MG63 (cell line): ENCODE measurements around the gene BIRC6. TPM values are rescaled to one million over a fixed set of nuclear protein-coding genes. Genes with fewer than 3 reads are reported as not detected.

Experiments used
- DNase-seq: peaks from one replicate; pipeline ENCODE4 v3.0.0-alpha.2; 2020
- H3K27me3 ChIP-seq: fragments of 250-450 bp; sonication (Bioruptor Pico); 2 replicates; pipeline ENCODE4 v1.5.1; 2020; ENCODE audit warnings: mild to moderate bottlenecking, moderate library complexity
- H3K36me3 ChIP-seq: fragments of 250-450 bp; sonication (Bioruptor Pico); 2 replicates; pipeline ENCODE4 v1.5.1; 2020; ENCODE audit warnings: mild to moderate bottlenecking, moderate library complexity
- H3K4me3 ChIP-seq: fragments of 250-450 bp; sonication (Bioruptor Pico); 2 replicates; pipeline ENCODE4 v1.5.1; 2020; ENCODE audit warnings: mild to moderate bottlenecking, moderate library complexity
- H3K9me3 ChIP-seq: fragments of 250-450 bp; sonication (Bioruptor Pico); 2 replicates; pipeline ENCODE4 v1.5.1; 2020; ENCODE audit warnings: mild to moderate bottlenecking, moderate library complexity
- total RNA-seq: library from RNA; depleted of rRNA; stranded (reverse); fragments of >200 nt; shearing (Covaris generic); gene quantifications from 2 replicates; pipeline ENCODE4 v1.2.3, GENCODE V29; 2014; ENCODE audit warnings: low replicate concordance

BIRC6 gene
- total RNA-seq, 1 experiment from 2014 or later: 27.5 TPM

DNA sequence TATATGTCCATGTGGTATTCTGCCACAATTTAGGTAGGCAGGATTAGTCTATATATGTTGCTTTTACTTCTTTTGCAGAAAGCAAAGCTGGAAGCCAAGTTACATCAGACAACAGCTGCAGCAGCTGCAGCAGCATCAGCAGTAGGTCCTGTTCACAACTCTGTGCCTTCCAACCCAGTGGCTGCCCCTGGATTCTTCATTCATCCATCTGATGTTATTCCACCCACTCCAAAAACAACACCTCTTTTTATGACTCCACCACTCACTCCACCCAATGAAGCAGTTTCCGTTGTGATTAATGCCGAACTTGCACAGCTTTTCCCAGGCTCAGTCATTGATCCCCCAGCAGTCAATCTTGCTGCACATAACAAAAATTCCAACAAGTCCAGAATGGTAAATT lies 107.6 kb downstream of the BIRC6 start:
- H3K27me3 ChIP-seq: no peaks in the 10 kb centered on the region
- peaks cover 64% of the 10 kb centered on the region for H3K36me3 ChIP-seq
- no peak overlapping the region for H3K4me3 ChIP-seq
- DNase-seq: no peak
- H3K9me3 ChIP-seq: no peaks in the 10 kb centered on the region

DNA sequence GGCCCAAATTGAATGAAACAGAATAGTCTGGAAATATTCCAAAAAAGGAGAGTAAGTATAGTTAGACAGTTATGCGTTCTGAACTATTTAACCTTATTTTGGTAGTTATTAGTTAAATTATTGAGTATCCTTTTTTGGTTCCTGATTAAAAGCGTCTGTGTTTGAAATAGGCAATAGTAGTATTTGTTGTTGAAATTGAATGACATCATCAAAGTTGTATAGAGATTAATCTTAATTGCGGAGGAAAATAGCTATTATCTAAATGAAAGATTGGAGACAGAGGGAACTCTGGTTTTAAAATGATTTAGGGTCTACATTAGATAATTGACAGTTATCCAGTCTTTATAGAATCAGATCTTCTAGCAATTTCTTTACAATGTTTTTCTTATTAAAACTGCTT lies 115.8 kb downstream of the BIRC6 start:
- DNase-seq: no peak
- Histone ChIP-seq H3K36me3 (peaks cover 51% of the 10 kb centered on the region), H3K27me3 (no peaks in the 10 kb centered on the region), H3K9me3 (no peaks in the 10 kb centered on the region), H3K4me3 (no peak overlapping the region)

DNA sequence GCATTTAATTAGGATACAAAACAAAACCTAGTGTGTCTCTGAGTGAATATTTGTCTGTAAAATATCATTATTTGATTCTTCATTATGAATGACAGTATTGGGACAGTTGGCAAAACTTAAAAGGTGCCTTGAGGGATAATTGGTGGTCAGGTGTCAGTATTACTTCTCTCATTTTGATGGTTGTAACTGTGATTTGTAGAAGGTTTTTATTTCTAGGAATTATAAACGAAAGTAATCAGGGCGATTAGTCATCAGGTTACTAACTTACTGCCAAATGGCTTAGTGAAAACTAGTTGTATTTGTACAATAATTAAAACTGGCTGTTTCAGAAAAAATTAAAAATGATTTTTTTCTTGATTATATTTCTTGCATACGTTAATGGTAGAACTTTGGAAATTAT lies 117.6 kb downstream of the BIRC6 start:
- Histone ChIP-seq H3K9me3 (no peaks in the 10 kb centered on the region), H3K4me3 (no peak overlapping the region), H3K36me3 (peaks cover 37% of the 10 kb centered on the region), H3K27me3 (no peaks in the 10 kb centered on the region)
- no peak for DNase-seq

DNA sequence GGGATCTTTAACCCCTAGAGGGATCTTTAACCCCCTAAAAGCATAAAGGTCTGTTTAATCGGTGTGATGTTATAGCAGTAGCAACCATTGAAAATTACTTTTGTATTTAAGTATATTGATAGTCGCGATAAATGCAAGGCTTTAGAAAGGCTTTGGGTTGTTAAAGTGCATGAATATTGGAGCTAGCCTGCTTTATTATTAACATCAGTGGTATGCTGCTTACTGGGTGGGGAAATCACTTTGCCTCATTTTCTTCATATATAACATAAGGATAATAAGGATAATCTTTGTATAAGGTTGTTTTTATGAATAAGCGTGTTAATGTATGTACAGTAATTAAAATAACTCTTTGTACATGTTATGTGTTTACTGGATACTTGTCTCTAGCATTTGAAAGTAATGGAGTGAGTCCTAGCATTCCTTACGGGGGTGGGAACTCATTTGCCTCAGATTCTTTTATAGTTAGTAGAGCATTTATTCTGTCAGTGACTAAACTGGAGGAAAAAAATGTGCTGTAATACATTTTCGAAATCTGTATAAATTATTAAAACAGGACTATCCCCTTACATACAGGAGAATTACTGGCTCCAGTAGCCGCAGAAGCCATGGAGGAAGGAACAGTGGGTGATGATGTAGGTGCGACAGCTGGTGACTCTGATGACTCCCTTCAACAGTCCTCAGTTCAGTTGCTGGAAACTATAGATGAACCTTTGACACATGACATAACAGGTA lies 122.2 kb downstream of the BIRC6 start:
- no peak for DNase-seq
- Histone ChIP-seq H3K27me3 (no peaks in the 10 kb centered on the region), H3K9me3 (no peaks in the 10 kb centered on the region), H3K4me3 (no peak overlapping the region), H3K36me3 (peaks cover 41% of the 10 kb centered on the region)

DNA sequence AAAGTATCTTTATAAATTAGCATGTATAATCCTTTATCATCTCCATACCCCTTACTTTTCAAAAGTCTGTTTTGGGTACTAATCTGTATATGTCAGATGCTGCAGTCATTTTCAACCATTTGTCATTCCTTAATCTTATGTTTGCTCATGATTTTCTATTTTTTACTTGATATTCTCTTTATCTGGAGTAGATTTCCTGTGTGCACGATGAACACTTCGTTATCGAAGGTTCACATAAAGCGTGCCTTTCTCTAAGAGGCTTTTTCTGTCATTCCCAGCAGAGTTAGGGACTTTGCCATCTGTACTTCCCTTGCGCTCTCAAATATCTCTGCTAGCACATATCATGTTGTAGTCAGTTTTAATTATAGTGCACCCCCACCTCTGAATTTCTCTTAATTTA lies 123.2 kb downstream of the BIRC6 start:
- Histone ChIP-seq H3K27me3 (no peaks in the 10 kb centered on the region), H3K9me3 (no peaks in the 10 kb centered on the region), H3K4me3 (no peak overlapping the region), H3K36me3 (peaks cover 41% of the 10 kb centered on the region)
- DNase-seq: no peak

DNA sequence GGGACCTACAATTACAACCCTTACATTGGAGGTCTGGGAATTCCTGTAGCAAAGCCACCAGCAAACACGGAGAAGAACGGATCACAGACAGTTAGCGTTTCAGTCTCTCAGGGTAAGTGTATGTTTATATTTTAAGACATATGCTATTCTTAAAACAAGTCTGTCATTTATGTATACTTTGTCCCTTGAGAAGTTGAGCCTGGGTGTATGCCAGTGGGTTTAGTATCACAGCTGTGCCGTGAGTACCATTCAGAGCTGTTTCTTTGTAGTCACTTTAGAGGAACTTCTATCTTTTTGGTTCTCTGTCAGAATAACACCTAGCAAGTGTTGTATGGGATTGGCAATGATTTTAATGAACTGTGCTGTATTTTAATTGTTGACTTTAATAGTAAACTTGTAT lies 125.6 kb downstream of the BIRC6 start:
- no peaks in the 10 kb centered on the region for H3K9me3 ChIP-seq
- DNase-seq: no peak
- H3K4me3 ChIP-seq: no peak overlapping the region
- H3K27me3 ChIP-seq: no peaks in the 10 kb centered on the region
- peaks cover 56% of the 10 kb centered on the region for H3K36me3 ChIP-seq

DNA sequence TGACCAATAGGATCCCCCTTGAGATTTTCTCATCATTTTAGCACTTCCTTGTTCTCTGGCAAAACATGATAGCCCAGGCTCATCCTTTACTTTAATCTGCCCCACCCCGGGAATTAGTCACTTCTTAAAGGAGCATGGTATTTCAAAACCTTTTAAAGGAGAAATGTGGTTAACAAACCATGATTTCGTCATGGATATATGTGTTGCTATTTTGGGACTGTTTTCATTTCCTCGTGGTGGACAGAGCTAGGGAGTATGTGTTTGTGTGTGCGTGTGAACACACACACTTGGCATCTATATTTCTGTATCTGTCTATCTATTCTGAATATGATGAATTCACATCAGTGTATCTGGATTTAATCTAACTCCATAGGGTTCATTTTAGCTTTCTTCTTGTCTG lies 128.1 kb downstream of the BIRC6 start:
- Histone ChIP-seq H3K4me3 (no peak overlapping the region), H3K27me3 (no peaks in the 10 kb centered on the region), H3K36me3 (peaks cover 51% of the 10 kb centered on the region), H3K9me3 (no peaks in the 10 kb centered on the region)
- DNase-seq: peak; percentile 30

DNA sequence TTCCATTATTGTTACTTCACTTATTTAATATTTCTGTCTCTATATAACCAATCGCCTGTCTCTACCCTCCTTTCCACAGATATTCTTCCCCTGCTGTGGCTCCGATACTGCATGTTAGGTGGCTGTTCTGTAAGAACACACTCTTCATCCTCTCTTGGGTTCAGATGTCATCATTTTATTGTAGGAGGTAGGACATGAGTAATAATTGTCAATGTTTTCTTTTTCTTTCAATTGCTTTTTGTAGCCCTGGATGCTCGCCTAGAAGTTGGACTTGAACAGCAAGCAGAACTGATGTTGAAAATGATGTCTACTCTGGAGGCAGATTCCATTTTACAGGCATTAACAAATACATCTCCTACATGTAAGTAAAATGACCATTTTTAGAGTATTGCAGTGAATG lies 128.6 kb downstream of the BIRC6 start:
- no peaks in the 10 kb centered on the region for H3K9me3 ChIP-seq
- no peak overlapping the region for H3K4me3 ChIP-seq
- no peak for DNase-seq
- no peaks in the 10 kb centered on the region for H3K27me3 ChIP-seq
- peaks cover 50% of the 10 kb centered on the region for H3K36me3 ChIP-seq

DNA sequence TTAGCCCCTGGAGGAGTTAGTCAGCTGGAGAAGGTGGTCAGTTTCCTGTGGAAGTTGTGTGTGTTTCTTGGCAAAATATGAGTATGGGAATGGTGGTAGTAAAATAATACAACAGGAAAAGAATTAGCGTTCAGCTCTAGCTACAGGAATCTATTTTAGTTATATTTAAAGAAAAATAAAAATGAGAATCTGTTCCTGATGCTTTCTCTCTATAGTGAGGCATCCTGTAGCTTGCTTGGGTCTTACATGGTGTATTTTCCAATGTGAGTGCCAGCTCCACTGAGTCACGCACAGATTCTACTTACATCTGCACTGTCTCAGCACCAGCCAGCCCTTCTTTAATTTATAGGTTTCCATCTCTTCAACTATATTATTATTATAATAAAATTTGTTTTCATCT lies 132.2 kb downstream of the BIRC6 start:
- Histone ChIP-seq H3K36me3 (peaks cover 48% of the 10 kb centered on the region), H3K4me3 (no peak overlapping the region), H3K27me3 (no peaks in the 10 kb centered on the region), H3K9me3 (no peaks in the 10 kb centered on the region)
- DNase-seq: no peak

DNA sequence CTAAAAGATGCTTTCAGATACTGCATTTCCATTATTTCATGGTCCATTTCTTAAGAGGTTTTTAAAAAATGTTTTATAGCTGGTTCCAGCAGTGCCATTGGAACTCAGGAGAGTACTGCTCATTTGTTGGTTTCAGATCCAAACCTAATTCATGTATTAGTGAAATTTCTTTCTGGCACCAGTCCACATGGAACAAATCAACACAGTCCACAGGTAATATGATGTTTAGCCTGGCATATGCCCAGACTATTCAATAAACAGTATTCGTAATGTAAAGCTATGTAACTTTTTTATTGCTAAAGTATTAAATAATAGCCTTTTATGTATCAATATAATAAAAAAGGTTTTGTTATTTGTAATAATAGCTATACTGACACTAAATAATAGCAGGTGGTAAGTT lies 134.5 kb downstream of the BIRC6 start:
- Histone ChIP-seq H3K36me3 (peaks cover 35% of the 10 kb centered on the region), H3K9me3 (no peaks in the 10 kb centered on the region), H3K27me3 (no peaks in the 10 kb centered on the region), H3K4me3 (no peak overlapping the region)
- no peak for DNase-seq

DNA sequence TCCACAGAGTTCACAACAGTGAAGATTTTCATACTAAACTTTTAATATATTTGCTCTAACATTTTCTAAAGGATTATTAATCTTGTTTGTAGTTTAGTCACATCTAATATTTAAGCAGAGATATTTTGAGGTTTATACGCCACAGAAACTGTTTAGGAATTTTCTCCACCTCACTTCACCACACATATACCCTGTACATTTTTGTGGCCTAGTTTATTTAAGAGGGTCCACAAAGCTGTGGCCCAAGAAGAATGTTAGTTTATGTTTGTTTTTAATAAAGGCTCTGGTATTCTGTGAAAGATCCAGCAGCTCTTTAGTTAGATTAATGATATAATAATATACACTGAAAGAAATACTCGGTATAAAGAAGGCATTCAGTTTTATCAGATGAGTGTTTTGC lies 138.3 kb downstream of the BIRC6 start:
- no peaks in the 10 kb centered on the region for H3K27me3 ChIP-seq
- H3K9me3 ChIP-seq: no peaks in the 10 kb centered on the region
- peaks cover 52% of the 10 kb centered on the region for H3K36me3 ChIP-seq
- no peak overlapping the region for H3K4me3 ChIP-seq
- DNase-seq: no peak

DNA sequence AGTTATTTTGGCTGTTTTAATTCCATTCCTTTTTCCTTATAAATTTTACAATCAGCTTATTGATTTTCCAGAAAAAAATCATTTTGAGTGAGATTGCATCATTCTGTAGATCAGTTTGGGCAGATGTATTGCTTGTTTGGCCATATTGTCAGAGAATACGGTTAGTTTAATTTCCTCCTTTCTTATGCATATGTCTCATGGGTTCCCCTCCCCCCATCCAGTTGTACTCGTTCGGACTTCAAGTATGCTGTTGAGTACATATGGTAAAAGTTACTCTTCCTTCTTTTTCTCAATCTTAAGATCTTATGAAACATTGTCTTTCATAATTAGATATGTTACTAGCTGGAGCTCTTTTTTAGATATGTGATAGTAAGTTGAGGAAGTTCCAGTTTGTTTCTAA lies 139.8 kb downstream of the BIRC6 start:
- no peak for DNase-seq
- H3K27me3 ChIP-seq: no peaks in the 10 kb centered on the region
- H3K9me3 ChIP-seq: no peaks in the 10 kb centered on the region
- peaks cover 53% of the 10 kb centered on the region for H3K36me3 ChIP-seq
- no peak overlapping the region for H3K4me3 ChIP-seq

DNA sequence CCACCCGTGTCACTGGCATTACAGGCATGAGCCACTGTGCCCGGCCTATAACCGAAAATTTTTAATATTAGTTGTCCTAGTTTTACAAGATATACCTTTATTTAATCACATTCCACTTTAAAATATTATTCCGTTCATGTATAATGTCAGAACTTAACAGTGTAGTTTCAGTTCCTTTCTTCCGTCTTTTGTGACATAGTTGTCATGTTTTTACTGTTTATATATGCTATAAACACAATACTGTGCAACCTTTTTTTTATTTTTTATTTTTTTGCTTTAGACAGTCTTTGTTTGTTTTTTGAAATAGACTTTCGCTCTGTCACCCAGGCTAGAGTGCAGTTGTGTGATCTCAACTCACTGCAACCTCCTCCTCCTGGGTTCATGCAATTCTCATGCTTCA lies 141.5 kb downstream of the BIRC6 start:
- Histone ChIP-seq H3K36me3 (peaks cover 57% of the 10 kb centered on the region), H3K9me3 (no peaks in the 10 kb centered on the region), H3K4me3 (no peak overlapping the region), H3K27me3 (no peaks in the 10 kb centered on the region)
- no peak for DNase-seq

DNA sequence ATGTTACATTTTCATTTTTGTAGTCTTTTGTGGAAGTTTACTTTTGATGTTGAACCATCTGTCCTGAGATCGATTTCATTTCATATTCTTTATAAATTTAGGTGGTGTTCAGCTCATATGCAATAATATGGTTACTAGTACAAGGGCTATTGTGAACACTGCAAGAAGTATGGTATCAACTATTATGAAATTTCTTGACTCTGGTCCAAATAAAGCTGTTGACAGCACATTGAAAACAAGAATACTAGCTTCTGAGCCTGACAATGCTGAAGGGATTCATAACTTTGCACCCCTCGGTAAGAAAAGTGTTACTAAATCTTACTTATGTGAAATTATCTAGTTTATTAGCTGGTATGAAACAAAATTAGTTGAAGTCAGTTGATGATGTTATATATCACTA lies 146.1 kb downstream of the BIRC6 start:
- Histone ChIP-seq H3K4me3 (no peak overlapping the region), H3K27me3 (no peaks in the 10 kb centered on the region), H3K9me3 (no peaks in the 10 kb centered on the region), H3K36me3 (peaks cover 60% of the 10 kb centered on the region)
- DNase-seq: no peak

DNA sequence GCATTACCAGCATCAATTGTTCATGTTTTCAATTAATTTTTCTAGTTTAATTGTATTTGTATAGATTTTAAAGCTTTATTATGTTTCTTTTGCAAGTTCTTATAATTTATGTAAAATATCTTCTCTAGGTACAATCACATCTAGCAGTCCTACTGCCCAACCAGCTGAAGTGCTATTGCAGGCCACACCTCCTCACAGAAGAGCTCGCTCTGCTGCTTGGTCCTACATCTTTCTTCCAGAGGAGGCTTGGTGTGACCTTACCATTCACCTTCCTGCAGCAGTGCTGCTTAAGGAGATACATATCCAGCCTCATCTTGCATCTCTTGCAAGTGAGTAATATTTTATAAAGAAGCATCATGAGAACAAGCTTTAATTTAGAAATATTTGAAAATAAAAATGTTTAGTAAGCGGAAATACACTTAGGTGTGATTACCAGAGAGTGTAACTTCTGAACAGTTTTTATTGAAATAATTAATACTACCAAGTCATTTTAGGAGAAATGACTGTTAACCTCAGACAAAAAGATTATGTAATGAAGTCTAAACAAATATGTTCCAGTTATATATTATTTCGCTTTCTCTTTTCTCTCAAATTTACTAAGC lies 148.2 kb downstream of the BIRC6 start:
- Histone ChIP-seq H3K9me3 (no peaks in the 10 kb centered on the region), H3K4me3 (no peak overlapping the region), H3K36me3 (peaks cover 51% of the 10 kb centered on the region), H3K27me3 (no peaks in the 10 kb centered on the region)
- DNase-seq: no peak

DNA sequence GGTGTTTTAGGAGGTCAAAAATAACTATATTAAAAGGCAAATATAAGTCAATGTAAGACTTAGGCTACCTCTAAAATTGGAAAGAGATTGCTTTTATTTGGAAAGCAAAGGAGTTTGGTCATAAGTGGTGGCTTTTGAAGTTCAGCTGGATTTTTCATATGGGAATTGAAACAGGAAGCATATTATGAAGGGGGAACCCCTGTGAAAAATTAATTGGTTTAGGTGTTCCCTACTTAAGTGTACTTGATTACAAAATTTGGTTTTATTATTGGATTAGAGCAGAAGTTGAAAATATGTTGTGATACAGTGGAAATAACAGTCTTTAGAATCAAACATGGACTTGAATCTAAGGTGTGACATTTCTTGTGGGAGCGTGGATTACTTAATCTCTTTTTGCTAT lies 149.6 kb downstream of the BIRC6 start:
- Histone ChIP-seq H3K36me3 (peaks cover 51% of the 10 kb centered on the region), H3K27me3 (no peaks in the 10 kb centered on the region), H3K4me3 (no peak overlapping the region), H3K9me3 (no peaks in the 10 kb centered on the region)
- DNase-seq: no peak

DNA sequence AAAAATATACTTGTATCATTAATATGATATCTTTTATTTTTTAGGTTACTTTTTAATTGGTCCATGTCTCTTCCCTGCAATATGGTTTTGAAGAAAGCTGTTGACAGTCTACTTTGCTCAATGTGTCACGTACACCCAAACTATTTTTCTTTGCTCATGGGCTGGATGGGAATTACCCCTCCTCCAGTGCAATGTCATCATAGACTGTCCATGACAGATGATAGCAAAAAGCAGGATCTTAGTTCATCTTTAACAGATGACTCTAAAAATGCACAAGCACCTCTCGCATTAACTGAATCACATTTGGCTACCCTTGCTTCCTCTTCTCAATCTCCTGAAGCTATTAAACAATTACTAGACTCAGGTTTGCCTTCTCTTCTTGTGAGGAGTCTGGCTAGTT lies 158.1 kb downstream of the BIRC6 start:
- no peak for DNase-seq
- no peaks in the 10 kb centered on the region for H3K27me3 ChIP-seq
- no peak overlapping the region for H3K4me3 ChIP-seq
- H3K9me3 ChIP-seq: no peaks in the 10 kb centered on the region
- H3K36me3 ChIP-seq: peaks cover 70% of the 10 kb centered on the region

DNA sequence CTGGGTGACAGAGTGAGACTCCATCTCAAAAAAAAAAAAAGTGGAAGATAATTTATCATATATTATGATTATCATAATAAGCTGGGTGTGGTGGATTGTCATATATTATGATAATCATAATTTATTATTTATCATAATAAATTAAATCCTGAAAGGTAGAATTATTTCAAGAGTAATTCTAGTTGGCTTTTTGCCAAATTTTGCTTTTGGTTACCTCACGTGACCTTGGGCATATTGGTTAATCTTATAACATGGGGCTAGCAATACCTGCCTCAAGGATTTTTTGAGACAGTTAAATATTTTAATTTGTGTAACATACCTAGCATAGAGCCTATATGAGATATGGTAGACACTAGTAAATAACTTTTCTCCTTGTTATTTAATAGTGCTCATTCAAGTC lies 159.7 kb downstream of the BIRC6 start:
- Histone ChIP-seq H3K36me3 (peaks cover 68% of the 10 kb centered on the region), H3K4me3 (no peak overlapping the region), H3K9me3 (no peaks in the 10 kb centered on the region), H3K27me3 (no peaks in the 10 kb centered on the region)
- no peak for DNase-seq
